GM12878 (cell line): ENCODE measurements around the gene DPM3. TPM values are rescaled to one million over a fixed set of nuclear protein-coding genes. Genes with fewer than 3 reads are reported as not detected.
"Not testable (repeated sequence)": the region's sequence is repeated elsewhere in the genome, so short reads cannot be mapped to it uniquely, and the experiment has no call there.

Experiments
- ATAC-seq: fragments of 200-7000 bp; cut with Tn5 transposase; 3 replicates; pipeline ENCODE4 v1.9.1; 2020; ENCODE audit warnings: mild to moderate bottlenecking, moderate library complexity
- BruUV-seq: library from RNA; stranded (reverse); fragments of 400-500 nt; replicated peaks from 2 replicates; lab custom pipeline; 2021; lab: Mats Ljungman, UMichigan
- CTCF ChIA-PET: fragments of 300-600 bp; sonication (Branson Sonifier 250); formaldehyde crosslinking; extraction: SDS; loops from one replicate; lab custom pipeline; 2021; ENCODE audit warnings: inconsistent platforms; lab: Yijun Ruan, JAX
- POLR2A ChIA-PET: fragments of 350-600 bp; formaldehyde crosslinking; extraction: SDS; loops from one replicate; lab custom pipeline; 2021; ENCODE audit warnings: inconsistent platforms; lab: Charles Lee
- RAD21 ChIA-PET: fragments of 300-600 bp; sonication (Branson Sonifier 250); formaldehyde crosslinking; loops from one replicate; lab custom pipeline; 2023; ENCODE audit warnings: antibody characterized with exemption; ENCODE audit not compliant: unreplicated experiment; lab: Charles Lee
- SMC1A ChIA-PET: fragments of 300-600 bp; sonication (Branson Sonifier 250); formaldehyde crosslinking; loops from one replicate; lab custom pipeline; 2023; ENCODE audit not compliant: unreplicated experiment, uncharacterized antibody; lab: Charles Lee
- DNase-seq: peaks from one replicate; pipeline ENCODE4 v3.0.0-alpha.2; 2011; ENCODE audit warnings: low read depth, low spot score
- FAIRE-seq: peaks from 3 replicates; lab custom pipeline; 2011; peaks lifted over from hg19 to GRCh38; lab: Jason Lieb, UNC
- H2AFZ ChIP-seq: 2 replicates; pipeline ENCODE4 v1.6.0; 2011; ENCODE audit warnings: low read depth, low read length, control low read depth; ENCODE audit not compliant: control insufficient read depth
- H3K27ac ChIP-seq: 2 replicates; pipeline ENCODE4 v1.5.1; 2011; ENCODE audit warnings: control low read depth; ENCODE audit not compliant: control insufficient read depth, insufficient read depth
- H3K27me3 ChIP-seq, 2 experiments: replicated peaks in 1 of 2; 2 replicates each; pipeline versions ENCODE4 v1.6.0 to v1.6.1; 2011; ENCODE audit warnings: low read length in 1 of 2; ENCODE audit not compliant: control insufficient read depth in 2 of 2, insufficient read depth in 2 of 2
- H3K36me3 ChIP-seq, 2 experiments: 2 replicates each; pipeline ENCODE4 v1.5.1; 2011; ENCODE audit warnings: low read length in 1 of 2; ENCODE audit not compliant: control insufficient read depth in 2 of 2, insufficient read depth in 2 of 2
- H3K4me1 ChIP-seq: 2 replicates; pipeline ENCODE4 v1.6.1; 2011; ENCODE audit warnings: mild to moderate bottlenecking, low read length, moderate library complexity, mixed read lengths; ENCODE audit not compliant: control insufficient read depth, insufficient read depth
- H3K4me2 ChIP-seq: 2 replicates; pipeline ENCODE4 v1.6.0; 2011; ENCODE audit warnings: control low read depth; ENCODE audit not compliant: control insufficient read depth, insufficient read depth
- H3K4me3 ChIP-seq: fragments of 200-600 bp; sonication (generic); 2 replicates; pipeline ENCODE4 v1.5.1; 2016
- H3K79me2 ChIP-seq: 2 replicates; pipeline ENCODE4 v1.6.0; 2011; ENCODE audit warnings: low read length; ENCODE audit not compliant: control insufficient read depth, insufficient read depth
- H3K9ac ChIP-seq: 2 replicates; pipeline ENCODE4 v1.8.0; 2011; ENCODE audit warnings: low read length, control low read depth, mixed read lengths; ENCODE audit not compliant: control insufficient read depth, insufficient read depth
- H3K9me3 ChIP-seq: replicated peaks from 3 replicates; pipeline ENCODE4 v1.5.1; 2011; ENCODE audit warnings: mild to moderate bottlenecking, low read length; ENCODE audit not compliant: control insufficient read depth, insufficient read depth
- H4K20me1 ChIP-seq: 2 replicates; pipeline ENCODE4 v1.6.0; 2011; ENCODE audit not compliant: control insufficient read depth, insufficient read depth
- MLLT1 ChIP-seq: fragments of 450-650 bp; IDR thresholded peaks from 2 replicates; pipeline ENCODE4 v1.6.1; 2016; ENCODE audit warnings: mild to moderate bottlenecking
- SREBF2 ChIP-seq: IDR thresholded peaks from 2 replicates; pipeline ENCODE4 v1.6.1; 2012; ENCODE audit warnings: mild to moderate bottlenecking, low read length
- WGBS: methylation state at CpG from one replicate; pipeline ENCODE4 v1.1.6; 2016; ENCODE audit warnings: low lambda C conversion rate; ENCODE audit not compliant: insufficient replicate concordance, insufficient coverage; ENCODE audit errors: missing lambda C conversion rate; 5-methylcytosine and 5-hydroxymethylcytosine counted together
- in situ Hi-C: fragments of 300-500 bp; cut with MboI; formaldehyde crosslinking; loops from 9 replicates; pipeline ENCODE4 v1.14.3; 2018; ENCODE audit warnings: mixed read lengths
- intact Hi-C: fragments of 100-400 bp; cut with micrococcal nuclease; formaldehyde crosslinking; loops from one replicate; pipeline ENCODE4 v1.14.2; 2022; ENCODE audit not compliant: unreplicated experiment
- polyA plus RNA-seq, 11 experiments: library from polyadenylated mRNA; depleted of rRNA in 4 of 11; unstranded in 6 of 11; stranded (reverse) in 5 of 11; fragments of >200 nt; fragmentation: Nextera tagmentation in 4 of 11; fragmentation: Illumina TruSeq in 1 of 11; extraction: Ambion mirVana in 4 of 11; extraction: Trizol in 1 of 11; gene quantifications; 1 replicate in 1 of 11; 2 replicates in 10 of 11; pipeline versions ENCODE4 v1.2.1 to v1.2.3, GENCODE V29; 2011 to 2016; ENCODE audit warnings: inconsistent platforms in 2 of 11, missing spikeins in 2 of 11, low read depth in 1 of 11
- total RNA-seq, 4 experiments: library from RNA; depleted of rRNA in 3 of 4; stranded (reverse); fragments of >200 nt in 3 of 4; fragmentation: Illumina TruSeq in 1 of 4; extraction: Trizol in 1 of 4; gene quantifications; 2 replicates each; pipeline versions ENCODE4 v1.2.1 to v1.2.3, GENCODE V29; 2013 to 2021

The DPM3 gene
- total and polyA plus RNA-seq, 10 of the 15 experiments (the other 5 are each of a cell fraction or from before 2014, with no cell fraction given) = 5.9 to 78.7 (median 25.7) TPM

GRCh38 chr1:155158991-155159390, 18.7 kb upstream of the DPM3 start (continued):
- TF ChIP-seq MLLT1 (no peak), SREBF2 (no peak)

- H3K79me2 ChIP-seq, BruUV-seq, H3K9me3 ChIP-seq, H3K27me3 ChIP-seq, H2AFZ ChIP-seq, H3K4me2 ChIP-seq, DNase-seq, in situ Hi-C loops, H4K20me1 ChIP-seq, FAIRE-seq, H3K4me3 ChIP-seq, H3K4me1 ChIP-seq, H3K27ac ChIP-seq, H3K9ac ChIP-seq, intact Hi-C loops, H3K36me3 ChIP-seq, ATAC-seq, RAD21 ChIA-PET: not testable (repeated sequence)
- CTCF ChIA-PET = interaction anchor here (1.1 to 3.8 kb wide), 5 partner anchors 11 to 71 kb away, joined by 3 to 13 read pairs (median 6); partner anchors contain the start of gene KRTCAP2
- SMC1A ChIA-PET = interaction anchor here (1.2 to 1.8 kb wide), 3 partner anchors 11 to 46 kb away, joined by 3 to 6 read pairs (median 3); no protein-coding TSS in a partner anchor
- POLR2A ChIA-PET = interaction anchor here (1.0 to 1.3 kb wide), 2 partner anchors 17 to 21 kb away, joined by 3 read pairs; partner anchors contain the start of gene KRTCAP2
- WGBS = 21% methylated on average over 3 of the region's 3 CpGs
Measured at GRCh38 chr1:155155996-155156643, 15.8 kb upstream of the DPM3 start.
